Heart left ventricle (tissue), 16 donors: ENCODE data around the gene HNRNPL. TPM values are rescaled to one million over a fixed set of nuclear protein-coding genes. Genes with fewer than 3 reads are reported as not detected.
A peak's percentile ranks its signal among the peaks of the same experiment; 100 is the strongest.

Source experiments
- ATAC-seq, 4 donors: fragments of 200-7000 bp; cut with Tn5 transposase; one replicate each; pipeline ENCODE4 v1.9.1; 2020 to 2022; ENCODE audit warnings: moderate library complexity in 4 of 4, mild to moderate bottlenecking in 3 of 4, moderate number of reproducible peaks in 1 of 4
- DNase-seq, 5 donors: peaks; one replicate each; pipeline ENCODE4 v3.0.0-alpha.2; 2020
- H3K27ac ChIP-seq, 12 donors: fragments of 200-600 bp; sonication (generic) in 4 of 12; one replicate each; pipeline versions ENCODE4 v1.5.0 to v1.8.0; 2016 to 2022; ENCODE audit warnings: mild to moderate bottlenecking in 2 of 12
- H3K27me3 ChIP-seq, 9 donors: fragments of 200-600 bp; sonication (generic) in 2 of 9; one replicate each; pipeline versions ENCODE4 v1.5.1 to v1.8.0; 2016 to 2022; ENCODE audit warnings: mild to moderate bottlenecking in 3 of 9
- H3K36me3 ChIP-seq, 9 donors: fragments of 200-600 bp; sonication (generic) in 2 of 9; one replicate each; pipeline versions ENCODE4 v1.5.0 to v1.8.0; 2018 to 2022; ENCODE audit warnings: mild to moderate bottlenecking in 2 of 9
- H3K4me1 ChIP-seq, 12 donors: fragments of 200-600 bp; sonication (generic) in 4 of 12; one replicate each; pipeline versions ENCODE4 v1.5.0 to v1.8.0; 2016 to 2022; ENCODE audit warnings: mild to moderate bottlenecking in 3 of 12
- H3K4me3 ChIP-seq, 12 donors: fragments of 200-600 bp; sonication (generic) in 4 of 12; one replicate each; pipeline versions ENCODE4 v1.5.0 to v1.8.0; 2017 to 2022; ENCODE audit warnings: mild to moderate bottlenecking in 9 of 12, moderate library complexity in 4 of 12
- H3K9me3 ChIP-seq, 12 donors: fragments of 200-600 bp; sonication (generic) in 4 of 12; one replicate each; pipeline versions ENCODE4 v1.5.0 to v1.8.0; 2016 to 2022; ENCODE audit warnings: mild to moderate bottlenecking in 1 of 12
- POLR2A ChIP-seq, 2 donors: fragments of 450-650 bp; IDR thresholded peaks; one replicate each; pipeline ENCODE4 v1.6.1; 2017; ENCODE audit warnings: antibody characterized with exemption in 2 of 2, mild to moderate bottlenecking in 2 of 2, moderate library complexity in 2 of 2
- WGBS, 4 donors: extraction: QIAGEN DNeasy Blood & Tissue Kit in 2 of 4; methylation state at CpG; one replicate each; pipeline versions ENCODE4 v1.1.5 to v1.1.7; 2013 to 2018; 5-methylcytosine and 5-hydroxymethylcytosine counted together
- intact Hi-C, 10 donors: fragments of 100-400 bp; cut with DNase I; formaldehyde crosslinking; loops; one replicate each; pipeline versions ENCODE4 v1.11.1 to v1.14.2; 2022
- polyA plus RNA-seq, 2 donors: library from polyadenylated mRNA; stranded (reverse); fragments of 200-250 nt; gene quantifications; one replicate each; pipeline ENCODE4 v1.2.3, GENCODE V29; 2013
- total RNA-seq, 9 donors: library from RNA; depleted of rRNA in 2 of 9; stranded (reverse); fragments of >200 nt in 2 of 9; fragmentation: NEBNext Ultra II Directional in 3 of 9; extraction: Animal tissue kit (Norgen Biotek cat#: 25700) in 3 of 9; gene quantifications; one replicate each; pipeline versions ENCODE4 v1.1.0 to v1.2.4, GENCODE V29; 2016 to 2023
- TF ChIP-seq, protein P1 (sequence below), 12 donors: fragments of 200-600 bp; sonication (generic) in 4 of 12; IDR thresholded peaks; one replicate each; pipeline versions ENCODE4 v1.5.0 to v1.8.0; 2018 to 2022; ENCODE audit warnings: antibody characterized with exemption in 12 of 12, mild to moderate bottlenecking in 5 of 12
- donor health status: ischemic (EF 13 %, LVEDD 7.1; RV severe dilation, severe dysfunction).
- donor health status: healthy with polysubstance abuse.
- donor health status: DM: no; HTN: yes; CAD: no.
- donor health status: DM: no; HTN: no; CAD: no.
- donor health status: ischemic (EF 25% LVEDD 6.9; RV normal size, moderate dysfunction).
- donor health status: ischemic (EF 25% LVEDD 5.7; RV mildly dilated, moderate dysfunction).
- donor health status: healthy.
- donor health status: DM: yes; HTN: yes; CAD: no.
- donor health status: ischemic (EF 35%, LVEDD 5.7; RV mildly dilated, moderate dysfunction).
- donor health status: nonischemic (EF 11% LVEDD 7.7; RV severe dilation, severe dysfunction).
- donor health status: DM: yes; HTN: yes; CAD: no.
- donor health status: PGD.
- donor health status: ischemic (EF 29% LVEDD 5.4; RV normal size, mild dysfunction).
- donor health status: nonischemic (EF 23%, LVEDD 6.1; RV moderate dilation, normal function).

Gene HNRNPL
- total and polyA plus RNA-seq, 11 donors = 93.6 to 256 (median 149) TPM

DNA sequence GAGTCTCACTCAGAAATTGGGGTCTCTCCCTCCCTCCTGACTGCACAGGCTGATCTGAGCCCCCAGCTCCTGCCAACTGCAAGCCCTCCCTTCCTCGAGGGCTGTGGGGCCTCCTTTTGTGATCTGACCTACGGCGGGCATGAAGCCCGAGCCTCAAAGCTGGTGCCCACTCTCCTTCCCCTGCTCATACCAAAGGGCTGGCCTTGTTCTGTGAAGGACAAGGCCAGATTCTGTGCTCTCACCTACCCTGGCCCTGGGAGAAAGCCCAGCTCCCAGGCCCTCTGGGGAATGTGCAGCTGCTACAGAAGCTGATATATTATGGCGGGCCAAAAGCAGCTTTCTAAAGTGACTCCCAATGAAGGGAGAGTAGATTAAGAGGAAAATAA is 9.2 kb downstream of the HNRNPL start:
- ATAC-seq = no peak
- WGBS, 4 donors = 74 to 85% (median 81%) methylated on average over 5 of the region's 5 CpGs
- DNase-seq = no peak
- Histone ChIP-seq H3K27me3 (no peaks in the 10 kb centered on the region), H3K4me1 (peaks cover 0 to 22% (median 8%) of the 10 kb centered on the region in 12 donors), H3K27ac (peak overlapping the region in 1 of 12 donors; percentile 33), H3K9me3 (no peaks in the 10 kb centered on the region), H3K36me3 (peaks cover 10 to 100% (median 100%) of the 10 kb centered on the region in 9 donors), H3K4me3 (no peak overlapping the region)
- intact Hi-C loops = loop anchor here in 2 of 10 donors (10.0 kb wide), 2 partner anchors 106 to 216 kb away; no protein-coding TSS in a partner anchor
- TF ChIP-seq POLR2A (IDR thresholded peaks at IDR 0.05) = no peak
- TF ChIP-seq, protein P1, sequence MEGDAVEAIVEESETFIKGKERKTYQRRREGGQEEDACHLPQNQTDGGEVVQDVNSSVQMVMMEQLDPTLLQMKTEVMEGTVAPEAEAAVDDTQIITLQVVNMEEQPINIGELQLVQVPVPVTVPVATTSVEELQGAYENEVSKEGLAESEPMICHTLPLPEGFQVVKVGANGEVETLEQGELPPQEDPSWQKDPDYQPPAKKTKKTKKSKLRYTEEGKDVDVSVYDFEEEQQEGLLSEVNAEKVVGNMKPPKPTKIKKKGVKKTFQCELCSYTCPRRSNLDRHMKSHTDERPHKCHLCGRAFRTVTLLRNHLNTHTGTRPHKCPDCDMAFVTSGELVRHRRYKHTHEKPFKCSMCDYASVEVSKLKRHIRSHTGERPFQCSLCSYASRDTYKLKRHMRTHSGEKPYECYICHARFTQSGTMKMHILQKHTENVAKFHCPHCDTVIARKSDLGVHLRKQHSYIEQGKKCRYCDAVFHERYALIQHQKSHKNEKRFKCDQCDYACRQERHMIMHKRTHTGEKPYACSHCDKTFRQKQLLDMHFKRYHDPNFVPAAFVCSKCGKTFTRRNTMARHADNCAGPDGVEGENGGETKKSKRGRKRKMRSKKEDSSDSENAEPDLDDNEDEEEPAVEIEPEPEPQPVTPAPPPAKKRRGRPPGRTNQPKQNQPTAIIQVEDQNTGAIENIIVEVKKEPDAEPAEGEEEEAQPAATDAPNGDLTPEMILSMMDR (IDR thresholded peaks at IDR 0.05) = no peak

DNA sequence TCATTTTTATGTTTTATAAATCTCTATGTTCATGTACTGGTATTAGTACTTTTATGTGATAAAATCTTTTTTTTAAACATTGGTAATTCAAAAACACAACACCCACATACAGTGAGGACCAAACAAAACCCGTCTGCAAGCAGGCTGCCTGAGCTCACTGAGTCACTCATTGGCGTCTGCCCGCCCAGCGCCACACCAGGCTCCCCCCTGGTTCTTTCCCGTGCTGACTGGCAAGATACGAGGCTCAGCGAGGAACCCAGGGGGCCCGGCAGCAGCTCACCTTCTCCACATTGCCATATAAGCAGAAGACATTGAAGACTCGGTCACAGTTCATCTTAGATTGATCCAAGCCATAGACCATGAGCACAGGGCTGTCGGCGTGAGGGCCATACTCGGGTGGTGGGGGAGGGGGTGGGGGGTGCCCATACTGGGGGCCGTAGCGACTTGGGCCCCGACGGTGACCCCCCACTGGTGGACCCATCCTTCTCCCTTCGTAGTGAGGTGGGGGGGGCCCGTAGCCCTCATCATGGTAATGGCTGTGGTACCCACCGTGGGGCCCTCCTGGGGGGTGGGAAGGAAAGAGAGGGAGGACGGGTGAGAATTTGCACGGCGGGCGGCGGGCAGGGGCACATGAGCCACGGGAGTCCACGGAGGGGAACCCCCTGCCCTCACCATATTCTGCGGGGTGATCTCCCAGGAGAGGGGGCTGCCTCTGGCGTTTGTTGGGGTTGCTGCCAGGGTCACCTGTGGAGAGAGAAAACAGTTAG is 9.8 kb downstream of the HNRNPL start:
- no peak for ATAC-seq
- DNase-seq = peak in 1 of 5 donors; percentile 14
- peaks cover 0 to 22% (median 3%) of the 10 kb centered on the region in 12 donors for H3K4me1 ChIP-seq
- no peak overlapping the region for H3K4me3 ChIP-seq
- TF ChIP-seq, protein P1 (IDR thresholded peaks at IDR 0.05) = no peak
- TF ChIP-seq POLR2A (IDR thresholded peaks at IDR 0.05) = no peak
- H3K27ac ChIP-seq = peak overlapping the region in 1 of 12 donors; percentile 13
- H3K9me3 ChIP-seq = no peaks in the 10 kb centered on the region
- H3K36me3 ChIP-seq = peaks cover 10 to 100% (median 98%) of the 10 kb centered on the region in 9 donors
- no peaks in the 10 kb centered on the region for H3K27me3 ChIP-seq
- WGBS, 4 donors = 83 to 86% (median 84%) methylated on average over 26 to 28 of the region's 28 CpGs
- intact Hi-C loops = loop anchor here in 8 of 10 donors (5.0 to 10.0 kb wide), 8 partner anchors 55 to 215 kb away; partner anchors contain the start of genes NFKBIB (in 1 of the 8) and SIRT2 (in 1 of the 8)

DNA sequence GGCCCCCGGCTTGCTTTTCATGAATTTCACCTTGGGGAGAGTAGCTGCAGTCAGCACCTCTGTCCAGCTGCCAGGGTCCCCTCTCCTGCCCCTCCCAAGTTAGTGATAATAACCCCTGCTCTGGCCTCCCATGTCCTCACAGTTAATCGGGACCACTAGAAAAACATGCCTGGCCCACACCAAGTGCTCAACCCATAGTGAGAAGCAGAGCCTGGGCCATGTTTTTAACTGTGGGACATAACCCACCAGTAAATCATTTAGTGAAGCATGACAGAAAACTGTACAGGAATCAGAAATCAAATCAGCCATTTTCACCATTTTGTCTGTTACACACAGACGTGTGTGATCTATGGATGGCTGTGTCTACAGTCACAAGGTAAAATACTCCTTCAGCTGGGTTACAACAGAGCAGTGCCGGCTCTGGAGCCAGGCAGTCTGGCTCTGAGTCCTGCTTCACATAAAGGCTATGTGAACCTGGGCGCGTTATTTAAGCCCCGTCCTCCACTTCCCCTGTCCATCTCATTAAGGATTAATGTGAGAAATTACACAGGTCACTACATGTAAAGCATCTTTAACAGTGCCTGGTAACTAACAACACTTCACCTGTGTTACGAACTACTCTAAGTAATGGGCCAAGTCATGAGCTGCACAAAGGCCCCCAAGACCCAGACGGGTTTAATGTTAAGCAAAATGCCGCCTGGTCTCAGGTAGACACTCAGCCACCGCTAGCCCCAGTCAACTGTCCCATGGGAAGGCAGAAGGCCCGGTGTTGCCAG is 10.6 kb downstream of the HNRNPL start:
- TF ChIP-seq, protein P1 (IDR thresholded peaks at IDR 0.05) = no peak
- TF ChIP-seq POLR2A (IDR thresholded peaks at IDR 0.05) = no peak
- H3K4me1 ChIP-seq = peaks cover 0 to 22% (median 2%) of the 10 kb centered on the region in 12 donors
- peaks cover 7 to 97% (median 90%) of the 10 kb centered on the region in 9 donors for H3K36me3 ChIP-seq
- ATAC-seq (no peak), DNase-seq (peak in 1 of 5 donors; percentile 1)
- H3K9me3 ChIP-seq = no peaks in the 10 kb centered on the region
- H3K4me3 ChIP-seq = no peak overlapping the region
- peak overlapping the region in 1 of 12 donors; percentile 20 for H3K27ac ChIP-seq
- intact Hi-C loops = loop anchor here in 6 of 10 donors (5.0 to 10.0 kb wide), 6 partner anchors 56 to 204 kb away; partner anchors contain the start of genes NFKBIB (in 1 of the 6) and SIRT2 (in 1 of the 6)
- no peaks in the 10 kb centered on the region for H3K27me3 ChIP-seq
- WGBS, 4 donors = 79 to 83% (median 82%) methylated on average over 12 of the region's 12 CpGs
